ENCODE results near the gene SNX2.
"Not testable (repeated sequence)": the region's sequence is repeated elsewhere in the genome, so short reads cannot be mapped to it uniquely, and the experiment has no call there.

SNX2 gene

DNA sequence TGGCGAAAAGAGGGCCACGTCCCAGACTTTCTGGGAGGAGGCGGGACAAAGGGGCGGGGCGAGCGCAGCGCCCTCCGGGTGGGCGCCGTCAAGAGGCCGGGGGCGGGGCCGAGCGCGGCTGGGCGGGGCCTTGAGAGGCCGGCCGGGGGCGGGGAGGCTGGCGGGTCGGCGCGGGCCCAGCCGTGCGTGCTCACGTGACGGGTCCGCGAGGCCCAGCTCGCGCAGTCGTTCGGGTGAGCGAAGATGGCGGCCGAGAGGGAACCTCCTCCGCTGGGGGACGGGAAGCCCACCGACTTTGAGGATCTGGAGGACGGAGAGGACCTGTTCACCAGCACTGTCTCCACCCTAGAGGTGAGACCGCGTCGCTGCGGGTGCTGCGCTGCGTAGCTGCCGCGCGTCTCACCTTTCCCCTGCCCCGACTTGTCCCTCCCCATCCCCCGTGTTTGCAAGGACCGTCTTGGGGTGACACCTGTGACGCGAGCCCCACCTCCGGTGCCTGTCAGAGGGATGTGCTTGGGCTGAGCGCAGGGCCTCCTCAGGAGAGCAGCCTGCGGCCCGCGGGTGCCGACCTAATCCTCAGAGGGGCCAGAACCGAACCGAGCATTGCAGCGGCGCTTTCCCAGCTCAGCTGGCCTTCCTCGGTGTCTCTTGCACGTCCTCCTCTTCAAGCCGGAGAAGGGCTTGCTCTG, at the start of gene SNX2:
Gene SNX2, plus strand, starts transcription at position 220 of the 689 bp plus-strand sequence. Its CDS starts 24 bp downstream, at position 244.
- DNase-seq: peak; percentile 66

DNA sequence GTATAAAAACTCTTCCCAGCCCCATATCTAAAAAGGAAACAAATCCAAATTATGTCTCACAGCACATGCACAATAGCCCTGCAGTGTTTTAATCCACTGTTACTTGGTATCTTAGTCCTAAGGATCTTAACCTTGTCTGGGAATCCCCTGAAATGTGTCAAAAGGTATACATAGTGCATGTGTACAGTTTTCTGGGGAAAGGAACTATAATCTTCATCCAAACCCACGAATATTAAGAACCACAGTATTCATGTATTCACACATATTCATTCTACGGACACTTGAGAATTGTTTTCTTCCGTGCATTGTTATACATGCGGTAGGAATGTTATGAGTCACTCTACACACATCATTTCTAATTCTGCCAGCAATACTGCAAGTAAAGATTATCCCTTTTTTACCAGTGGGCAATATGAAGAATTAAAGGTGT, 47.8 kb upstream of the SNX2 start:
- DNase-seq: no peak

DNA sequence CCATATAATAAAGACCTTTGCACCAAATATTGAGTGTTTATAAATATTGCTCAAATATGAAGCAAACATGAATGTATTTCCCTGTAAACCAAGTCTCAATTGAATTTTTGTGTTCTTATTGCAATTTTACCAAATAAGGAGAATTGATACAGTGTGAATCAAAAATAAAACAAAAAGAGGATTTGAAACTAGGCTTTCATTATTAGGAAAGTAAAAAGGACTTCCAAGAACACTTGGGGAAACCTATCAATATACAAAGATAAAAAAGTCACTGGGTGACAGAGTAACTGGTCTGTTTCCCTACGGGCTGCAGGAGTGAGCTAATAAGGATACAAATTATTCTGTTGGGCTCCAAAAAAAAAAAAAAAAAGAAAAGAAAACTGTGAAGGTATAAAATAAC, 44.8 kb upstream of the SNX2 start:
- DNase-seq: no peak

- DNase-seq: no peak
Observed at GRCh38 chr5:122730456-122730855, 44.4 kb upstream of the SNX2 start.

- DNase-seq: no peak
Observed at GRCh38 chr5:122736086-122736845, 38.6 kb upstream of the SNX2 start.

GRCh38 chr5:122738088-122738487, 36.8 kb upstream of the SNX2 start:
- no peak for DNase-seq

- no peak for DNase-seq
Observed at GRCh38 chr5:122741681-122742080, 33.2 kb upstream of the SNX2 start.

DNA sequence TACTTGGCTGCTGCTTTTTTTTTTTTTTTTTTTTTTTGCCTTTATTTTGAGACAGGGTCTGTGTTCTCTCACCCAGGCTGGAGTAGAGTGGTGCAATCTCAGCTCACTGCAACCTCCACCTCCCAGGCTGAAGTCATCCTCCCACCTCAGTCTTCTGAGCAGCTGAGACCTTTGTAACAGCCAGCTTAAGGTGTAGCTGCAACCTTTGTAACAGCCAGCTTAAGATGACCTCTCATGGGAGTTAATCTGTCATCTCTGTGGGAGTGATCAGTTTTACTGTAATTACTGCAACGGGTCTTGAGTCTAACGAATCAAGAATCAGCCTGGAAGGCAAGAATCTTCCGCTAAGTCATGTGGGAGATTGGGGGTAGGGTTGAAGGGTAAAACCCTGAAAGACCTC, 31.6 kb upstream of the SNX2 start:
- no peak for DNase-seq

DNA sequence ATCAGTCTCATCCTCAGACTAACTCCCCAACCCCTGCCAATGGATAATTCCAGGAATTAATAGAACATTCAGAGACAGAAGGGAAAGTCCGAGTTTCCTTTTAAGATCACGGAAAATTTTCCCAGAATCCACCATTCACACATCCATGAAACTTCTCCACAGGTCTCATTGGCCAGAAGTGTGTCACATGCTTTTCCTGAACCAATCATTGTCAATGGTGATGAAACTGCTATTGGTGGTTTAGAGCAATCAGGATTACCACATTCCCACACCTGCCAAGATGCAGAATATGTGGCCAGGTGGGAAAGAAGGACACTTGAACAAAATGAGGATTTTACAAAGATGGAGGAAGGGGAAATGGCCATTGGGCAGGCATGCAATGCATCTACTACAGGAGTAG, 29.3 kb upstream of the SNX2 start:
- DNase-seq: no peak

DNA sequence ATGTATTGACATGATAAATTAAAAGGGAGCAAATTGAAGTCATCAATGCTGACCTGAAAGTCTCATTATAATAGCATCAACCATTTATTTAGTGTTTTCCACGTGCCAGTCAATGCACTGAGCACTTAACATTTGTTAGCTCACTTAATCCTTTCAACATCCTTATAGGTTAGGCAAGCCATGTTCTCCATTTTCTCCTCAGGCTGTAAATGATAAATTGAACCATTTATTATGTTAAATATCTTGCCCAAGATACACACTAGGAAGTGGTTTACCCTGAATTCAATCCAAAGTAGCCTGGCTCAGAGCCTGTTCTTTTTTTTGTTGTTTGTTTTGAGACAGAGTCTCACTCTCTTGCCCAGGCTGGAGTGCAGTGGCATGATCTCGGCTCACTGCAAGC, 25.0 kb upstream of the SNX2 start:
- no peak for DNase-seq

GRCh38 chr5:122751293-122751782, 23.5 kb upstream of the SNX2 start:
- no peak for DNase-seq

- DNase-seq: no peak
Observed at GRCh38 chr5:122753500-122753899, 21.4 kb upstream of the SNX2 start.

- no peak for DNase-seq
Observed at GRCh38 chr5:122755783-122756182, 19.1 kb upstream of the SNX2 start.

- DNase-seq: no peak
Observed at GRCh38 chr5:122756264-122756911, 18.5 kb upstream of the SNX2 start.

DNA sequence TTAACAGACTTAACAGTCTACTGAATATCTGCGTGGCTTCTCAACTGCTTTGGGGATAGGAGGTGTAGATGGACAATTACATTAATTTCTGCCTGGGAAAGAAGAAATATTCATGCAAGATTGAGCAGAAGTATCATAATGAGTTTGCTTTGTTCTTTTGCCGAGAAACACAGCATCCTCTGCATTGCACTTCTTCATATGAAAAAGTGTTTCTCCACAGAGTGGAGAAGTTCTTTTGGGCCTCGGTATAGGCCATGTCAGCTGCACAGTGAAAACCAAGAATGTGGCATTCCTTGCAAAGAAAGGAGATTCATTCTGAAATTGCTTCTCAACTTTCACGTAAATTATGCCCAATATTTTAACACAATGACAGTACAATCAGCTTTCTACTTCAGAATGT, 17.6 kb upstream of the SNX2 start:
- no peak for DNase-seq

- DNase-seq: no peak
Observed at GRCh38 chr5:122759241-122760070, 15.4 kb upstream of the SNX2 start.

DNA sequence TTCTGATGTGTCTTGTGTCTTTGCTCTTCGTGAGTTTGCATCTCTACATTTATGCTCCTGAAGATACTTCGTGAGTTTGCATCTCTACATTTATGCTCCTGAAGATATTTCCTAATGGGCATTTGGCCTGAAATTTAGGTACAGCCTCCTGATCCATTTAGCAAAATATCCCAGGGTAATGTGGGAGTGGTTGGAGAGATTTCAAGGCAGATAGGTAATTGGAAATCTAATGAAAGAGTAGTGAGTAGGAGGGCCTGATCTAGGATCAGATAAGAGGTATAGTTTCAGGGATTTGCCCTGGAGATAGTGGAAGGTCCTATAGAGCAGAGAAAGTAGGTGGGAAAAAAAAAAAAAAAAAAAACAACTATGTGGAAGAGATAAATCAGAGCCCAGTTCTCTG, 14.6 kb upstream of the SNX2 start:
- DNase-seq: no peak

- DNase-seq: no peak
Observed at GRCh38 chr5:122761115-122761514, 13.8 kb upstream of the SNX2 start.

DNA sequence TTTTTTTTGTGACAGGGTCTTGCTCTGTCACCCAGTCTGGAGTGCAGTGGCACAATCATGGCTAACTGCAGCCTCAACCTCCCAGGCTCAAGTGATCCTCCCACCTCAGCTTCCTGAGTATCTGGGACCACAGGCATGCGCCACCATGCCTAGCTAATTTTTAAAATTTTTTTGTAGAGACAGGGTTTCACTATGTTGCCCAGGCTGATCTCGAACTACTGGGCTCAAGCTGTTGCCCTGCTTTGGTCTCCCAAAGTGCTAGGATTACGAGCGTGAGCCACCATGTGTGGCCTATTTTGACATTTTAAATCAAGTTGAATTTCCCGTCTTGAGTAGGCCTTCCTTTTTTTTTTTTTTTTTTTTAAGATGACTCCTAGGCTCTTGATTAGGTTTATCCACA, 13.0 kb upstream of the SNX2 start:
- DNase-seq: not testable (repeated sequence)

GRCh38 chr5:122766130-122766529, 8.8 kb upstream of the SNX2 start:
- DNase-seq: no peak

DNA sequence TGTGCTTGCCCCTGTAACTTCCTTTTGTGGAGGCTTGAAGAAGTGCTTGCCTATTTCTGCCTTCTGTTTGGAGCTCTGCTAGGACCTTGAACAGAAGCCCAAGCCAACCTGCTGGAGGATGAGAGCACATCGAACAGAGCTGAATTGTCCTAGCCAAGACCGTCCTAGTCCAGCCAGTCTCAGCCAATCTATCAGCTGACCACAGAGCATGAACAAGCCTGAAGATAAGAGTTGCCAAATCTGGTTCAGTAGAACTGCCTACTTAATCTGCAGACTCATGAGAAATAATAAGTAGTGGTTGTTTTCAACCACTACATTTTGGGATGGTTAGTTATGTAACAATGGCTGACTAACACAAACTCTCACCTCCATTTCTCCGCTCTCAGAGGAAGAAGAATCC, 4.4 kb upstream of the SNX2 start:
- no peak for DNase-seq

DNA sequence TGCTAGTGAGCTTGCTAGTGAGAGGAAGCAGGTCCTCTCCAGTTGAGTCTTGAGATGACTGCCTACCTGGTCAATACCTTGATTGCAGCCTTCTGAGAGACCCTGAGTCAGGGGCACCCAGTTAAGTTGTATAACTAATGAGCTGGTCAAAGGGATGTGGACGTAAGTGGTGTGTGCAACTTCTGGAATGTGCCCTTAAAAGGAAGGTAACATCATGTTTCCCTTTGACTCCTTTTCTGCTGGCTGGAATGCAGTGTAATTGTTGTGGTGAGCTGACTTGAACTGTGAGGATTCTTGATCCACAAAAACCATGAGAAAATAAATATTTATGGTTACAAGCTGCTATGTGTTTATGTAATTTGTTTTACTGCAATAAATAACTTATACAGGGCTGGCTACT, 2.4 kb upstream of the SNX2 start:
- DNase-seq: no peak

DNA sequence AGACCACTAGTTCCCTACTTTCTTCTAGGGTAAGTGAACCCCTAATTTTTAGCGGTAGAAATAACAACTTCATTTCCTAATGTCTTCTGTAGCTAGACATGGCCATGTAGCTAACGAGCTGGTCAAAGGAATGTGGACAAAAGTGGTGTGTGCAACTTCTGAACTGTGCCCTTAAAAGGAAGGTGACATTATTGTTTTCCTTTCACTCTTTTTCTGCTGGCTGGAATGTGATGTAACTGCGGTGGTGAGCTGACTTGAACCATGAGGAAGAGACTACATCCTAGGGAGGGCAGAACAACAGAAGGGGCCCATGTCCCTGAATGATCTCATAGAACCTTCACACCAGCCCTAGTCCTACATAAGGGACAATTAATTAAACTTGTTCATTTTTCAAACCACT, 1.3 kb upstream of the SNX2 start:
- no peak for DNase-seq
